Glutamatergic neuron (in vitro differentiated cells): ENCODE data around the gene VPS9D1. TPM values are rescaled to one million over a fixed set of nuclear protein-coding genes. Genes with fewer than 3 reads are reported as not detected.

ENCODE experiments used
- DNase-seq: peaks from one replicate; pipeline ENCODE4 v3.0.0; 2022
- H3K27ac Mint-ChIP-seq: one replicate; pipeline ENCODE4 v1.8.0; 2020; ENCODE audit warnings: mild to moderate bottlenecking, mixed read lengths, inconsistent platforms; ENCODE audit not compliant: unreplicated experiment
- H3K27me3 Mint-ChIP-seq: one replicate; pipeline ENCODE4 v1.8.0; 2020; ENCODE audit warnings: mild to moderate bottlenecking, moderate library complexity, mixed read lengths, inconsistent platforms; ENCODE audit not compliant: unreplicated experiment
- H3K36me3 Mint-ChIP-seq: one replicate; pipeline ENCODE4 v1.8.0; 2020; ENCODE audit warnings: mild to moderate bottlenecking, mixed read lengths, inconsistent platforms; ENCODE audit not compliant: unreplicated experiment
- H3K4me1 Mint-ChIP-seq: one replicate; pipeline ENCODE4 v1.8.0; 2020; ENCODE audit warnings: mild to moderate bottlenecking, low read depth, mixed read lengths, inconsistent platforms; ENCODE audit not compliant: unreplicated experiment
- H3K4me3 Mint-ChIP-seq: one replicate; pipeline ENCODE4 v1.8.0; 2020; ENCODE audit warnings: mild to moderate bottlenecking, mixed read lengths, inconsistent platforms; ENCODE audit not compliant: unreplicated experiment
- H3K9me3 Mint-ChIP-seq: one replicate; pipeline ENCODE4 v1.8.0; 2020; ENCODE audit warnings: mild to moderate bottlenecking, moderate library complexity, mixed read lengths, inconsistent platforms; ENCODE audit not compliant: unreplicated experiment
- total RNA-seq: library from RNA; stranded (reverse); fragmentation: NEBNext Ultra II Directional; extraction: Animal tissue kit (Norgen Biotek cat#: 25700); gene quantifications from one replicate; pipeline ENCODE4 v1.2.1, GENCODE V29; 2021; ENCODE audit not compliant: unreplicated experiment
- TF ChIP-seq, protein P1 (sequence below): fragments of 200-600 bp; sonication (generic); IDR thresholded peaks from one replicate; pipeline ENCODE4 v1.5.0; 2021; ENCODE audit not compliant: partially characterized antibody, unreplicated experiment

The VPS9D1 gene
- total RNA-seq, 1 donor from 2014 or later = 19.5 TPM

DNA sequence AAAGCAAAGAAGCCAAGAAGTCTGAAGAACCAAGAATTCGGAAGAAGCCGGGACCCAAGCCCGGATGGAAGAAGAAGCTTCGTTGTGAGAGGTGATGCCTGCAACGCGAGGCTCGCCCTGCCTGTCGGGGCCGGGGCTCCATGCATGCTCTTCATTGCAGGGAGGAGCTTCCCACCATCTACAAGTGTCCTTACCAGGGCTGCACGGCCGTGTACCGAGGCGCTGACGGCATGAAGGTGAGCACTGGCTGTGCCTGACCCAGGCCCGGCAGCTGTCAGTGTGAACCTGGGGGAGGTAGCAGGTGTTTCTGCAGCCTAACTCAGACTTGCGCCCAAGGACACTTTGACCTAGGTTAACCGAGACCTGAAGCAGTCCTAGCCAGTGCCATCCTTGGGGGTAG, 12.6 kb upstream of the VPS9D1 start:
- Mint-ChIP-seq H3K9me3 (peaks cover 3% of the 10 kb centered on the region), H3K27me3 (peaks cover 7% of the 10 kb centered on the region), H3K27ac (no peak overlapping the region), H3K4me1 (peaks cover 7% of the 10 kb centered on the region), H3K36me3 (peaks cover 10% of the 10 kb centered on the region), H3K4me3 (no peak overlapping the region)
- no peak for DNase-seq
- TF ChIP-seq, protein P1, sequence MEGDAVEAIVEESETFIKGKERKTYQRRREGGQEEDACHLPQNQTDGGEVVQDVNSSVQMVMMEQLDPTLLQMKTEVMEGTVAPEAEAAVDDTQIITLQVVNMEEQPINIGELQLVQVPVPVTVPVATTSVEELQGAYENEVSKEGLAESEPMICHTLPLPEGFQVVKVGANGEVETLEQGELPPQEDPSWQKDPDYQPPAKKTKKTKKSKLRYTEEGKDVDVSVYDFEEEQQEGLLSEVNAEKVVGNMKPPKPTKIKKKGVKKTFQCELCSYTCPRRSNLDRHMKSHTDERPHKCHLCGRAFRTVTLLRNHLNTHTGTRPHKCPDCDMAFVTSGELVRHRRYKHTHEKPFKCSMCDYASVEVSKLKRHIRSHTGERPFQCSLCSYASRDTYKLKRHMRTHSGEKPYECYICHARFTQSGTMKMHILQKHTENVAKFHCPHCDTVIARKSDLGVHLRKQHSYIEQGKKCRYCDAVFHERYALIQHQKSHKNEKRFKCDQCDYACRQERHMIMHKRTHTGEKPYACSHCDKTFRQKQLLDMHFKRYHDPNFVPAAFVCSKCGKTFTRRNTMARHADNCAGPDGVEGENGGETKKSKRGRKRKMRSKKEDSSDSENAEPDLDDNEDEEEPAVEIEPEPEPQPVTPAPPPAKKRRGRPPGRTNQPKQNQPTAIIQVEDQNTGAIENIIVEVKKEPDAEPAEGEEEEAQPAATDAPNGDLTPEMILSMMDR = no peak

GRCh38 chr16:89732918-89733242, 12.2 kb upstream of the VPS9D1 start:
- H3K4me3 Mint-ChIP-seq = no peak overlapping the region
- H3K9me3 Mint-ChIP-seq = peaks cover 3% of the 10 kb centered on the region
- TF ChIP-seq, protein P1 = no peak
- H3K4me1 Mint-ChIP-seq = peaks cover 7% of the 10 kb centered on the region
- no peak for DNase-seq
- peaks cover 7% of the 10 kb centered on the region for H3K27me3 Mint-ChIP-seq
- no peak overlapping the region for H3K27ac Mint-ChIP-seq
- peaks cover 9% of the 10 kb centered on the region for H3K36me3 Mint-ChIP-seq

- Mint-ChIP-seq H3K27me3 (peaks cover 7% of the 10 kb centered on the region), H3K9me3 (peaks cover 3% of the 10 kb centered on the region), H3K4me1 (peaks cover 7% of the 10 kb centered on the region), H3K27ac (no peak overlapping the region), H3K36me3 (peaks cover 6% of the 10 kb centered on the region), H3K4me3 (no peak overlapping the region)
- DNase-seq = no peak
- TF ChIP-seq, protein P1 = no peak
Measured at GRCh38 chr16:89732142-89732917, 11.6 kb upstream of the VPS9D1 start.

DNA sequence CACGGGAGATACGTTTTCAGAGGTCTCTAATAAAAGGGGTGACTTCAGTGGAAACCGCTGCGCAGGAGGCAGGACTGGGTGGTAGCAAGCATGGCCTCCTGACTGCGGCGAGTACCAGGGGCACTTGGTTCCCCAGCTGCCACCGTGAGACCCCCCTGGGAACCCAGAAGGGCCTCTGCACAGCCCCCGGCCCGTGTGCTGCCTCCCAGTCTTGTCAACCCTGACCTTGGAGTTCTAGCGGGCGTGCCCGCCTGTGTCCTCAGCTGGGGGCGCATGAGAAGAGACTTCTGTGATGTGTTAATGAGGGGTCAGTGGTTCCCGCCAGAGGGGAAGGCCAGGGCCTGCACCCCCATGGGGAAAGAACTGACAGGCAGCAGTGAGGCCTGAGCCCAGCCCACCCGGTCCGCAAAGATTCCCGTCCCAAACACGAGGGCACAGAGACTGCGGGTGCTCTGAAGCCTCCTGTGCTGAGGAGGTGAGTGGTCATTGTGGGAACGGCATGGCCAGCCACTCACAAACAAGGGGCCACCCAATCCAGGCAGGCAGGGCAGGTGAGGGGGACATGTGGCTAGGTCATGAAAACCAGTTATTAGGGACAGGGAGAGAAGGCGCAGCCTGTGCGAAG, 10.0 kb upstream of the VPS9D1 start:
- Mint-ChIP-seq H3K36me3 (peaks cover 6% of the 10 kb centered on the region), H3K27me3 (peaks cover 7% of the 10 kb centered on the region), H3K9me3 (peaks cover 5% of the 10 kb centered on the region), H3K4me1 (peaks cover 7% of the 10 kb centered on the region), H3K27ac (peak overlapping the region; percentile 43), H3K4me3 (peak overlapping the region; percentile 57)
- TF ChIP-seq, protein P1 = no peak
- no peak for DNase-seq

DNA sequence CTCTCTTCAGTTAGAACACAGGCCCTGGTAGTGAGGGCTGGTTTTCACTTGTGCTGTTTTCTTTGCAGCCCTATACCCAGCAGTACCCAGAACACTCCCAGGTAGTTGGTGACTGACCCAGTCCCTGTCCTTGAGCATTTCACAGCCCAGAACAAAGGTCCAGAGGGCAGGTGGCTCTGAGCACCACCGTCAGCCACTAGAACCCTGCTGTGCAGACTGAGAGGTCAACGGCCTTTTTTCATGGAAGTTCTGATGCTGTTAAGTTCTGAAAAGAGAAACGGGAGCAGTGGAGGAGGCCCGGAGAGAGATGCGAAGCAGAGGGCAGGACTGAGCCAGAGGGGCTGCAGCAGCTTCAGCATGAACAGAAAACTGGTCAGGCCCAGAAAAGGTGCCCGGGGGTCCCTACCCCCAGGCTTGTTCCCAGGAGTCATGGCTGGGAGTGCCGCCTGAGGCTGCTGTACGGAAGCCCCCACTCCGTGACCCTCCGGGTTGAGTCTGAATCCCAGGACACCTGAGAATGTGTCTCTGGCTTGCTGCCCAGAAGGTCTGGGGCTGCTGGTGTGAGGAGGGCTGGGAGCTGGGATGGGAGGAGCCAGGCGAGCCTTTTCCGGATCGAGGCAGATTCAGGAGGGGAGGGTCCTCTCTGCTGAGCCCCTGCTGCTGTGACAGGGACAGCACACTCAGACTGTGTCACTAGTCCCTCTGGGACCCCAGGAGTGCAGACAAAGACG, 9.3 kb upstream of the VPS9D1 start:
- H3K36me3 Mint-ChIP-seq = peaks cover 6% of the 10 kb centered on the region
- peaks cover 7% of the 10 kb centered on the region for H3K27me3 Mint-ChIP-seq
- H3K9me3 Mint-ChIP-seq = peaks cover 5% of the 10 kb centered on the region
- peaks cover 7% of the 10 kb centered on the region for H3K4me1 Mint-ChIP-seq
- peak; percentile 65 for DNase-seq
- H3K27ac Mint-ChIP-seq = peak overlapping the region; percentile 76
- TF ChIP-seq, protein P1 = no peak
- peak overlapping the region; percentile 57 for H3K4me3 Mint-ChIP-seq
